DOHH2 (cell line): ENCODE results near the gene MEX3C.

Experiments used
- H3F3A ChIP-seq: fragments of 200-600 bp; sonication (generic), shearing (Covaris generic); 2 replicates; pipeline ENCODE4 v1.6.0; 2016; ENCODE audit warnings: antibody characterized with exemption, mild to moderate bottlenecking; ENCODE audit not compliant: control insufficient read depth, insufficient read depth
- H3K27ac ChIP-seq: fragments of 200-600 bp; sonication (generic); 2 replicates; pipeline ENCODE4 v1.5.1; 2014; ENCODE audit warnings: low read depth, mild to moderate bottlenecking, low read length, moderate library complexity
- H3K27me3 ChIP-seq: fragments of 200-600 bp; sonication (generic); 2 replicates; pipeline ENCODE4 v1.6.1; 2014; ENCODE audit warnings: mild to moderate bottlenecking, low read length, mixed read lengths; ENCODE audit not compliant: control insufficient read depth
- H3K36me3 ChIP-seq: fragments of 200-600 bp; sonication (generic); 2 replicates; pipeline ENCODE4 v1.6.1; 2014; ENCODE audit warnings: mild to moderate bottlenecking, low read length, moderate library complexity, mixed read lengths; ENCODE audit not compliant: control insufficient read depth
- H3K4me1 ChIP-seq: fragments of 200-600 bp; sonication (generic); 2 replicates; pipeline ENCODE4 v1.6.1; 2014; ENCODE audit warnings: mild to moderate bottlenecking, low read length, mixed read lengths; ENCODE audit not compliant: control insufficient read depth
- H3K4me2 ChIP-seq: fragments of 200-600 bp; sonication (generic); 2 replicates; pipeline ENCODE4 v1.6.0; 2014; ENCODE audit warnings: mild to moderate bottlenecking, low read length, moderate library complexity
- H3K4me3 ChIP-seq: fragments of 200-600 bp; sonication (generic); 2 replicates; pipeline ENCODE4 v1.5.1; 2014; ENCODE audit warnings: mild to moderate bottlenecking, low read length, mixed read lengths
- H3K79me2 ChIP-seq: fragments of 200-600 bp; sonication (generic); 2 replicates; pipeline ENCODE4 v1.6.1; 2014; ENCODE audit warnings: mild to moderate bottlenecking, low read length, mixed read lengths; ENCODE audit not compliant: control insufficient read depth
- H3K9me2 ChIP-seq: fragments of 200-600 bp; sonication (generic); replicated peaks from 2 replicates; pipeline ENCODE4 v1.6.1; 2014; ENCODE audit warnings: mild to moderate bottlenecking, low read length, mixed read lengths; ENCODE audit not compliant: control insufficient read depth
- H3K9me3 ChIP-seq: fragments of 200-600 bp; sonication (generic); 2 replicates; pipeline ENCODE4 v1.6.1; 2014; ENCODE audit warnings: antibody characterized with exemption, low read length, mixed read lengths; ENCODE audit not compliant: control insufficient read depth, insufficient read depth
- H4K20me1 ChIP-seq: fragments of 200-600 bp; sonication (generic); 2 replicates; pipeline ENCODE4 v1.6.0; 2014; ENCODE audit warnings: low read depth, mild to moderate bottlenecking, antibody characterized with exemption, low read length, moderate library complexity; ENCODE audit not compliant: control insufficient read depth, insufficient read depth
- EZH2phosphoT487 ChIP-seq: fragments of 200-600 bp; sonication (generic); IDR thresholded peaks from 2 replicates; pipeline ENCODE4 v1.6.1; 2017; ENCODE audit warnings: borderline replicate concordance, mild to moderate bottlenecking, antibody characterized with exemption, low read length, moderate library complexity, mixed read lengths
- TF ChIP-seq, protein P1 (sequence below): fragments of 200-600 bp; sonication (generic); IDR thresholded peaks from one replicate; pipeline ENCODE4 v1.5.1; 2014; ENCODE audit warnings: antibody characterized with exemption, mild to moderate bottlenecking, low read depth, low read length; ENCODE audit not compliant: poor library complexity, severe bottlenecking

MEX3C gene

DNA sequence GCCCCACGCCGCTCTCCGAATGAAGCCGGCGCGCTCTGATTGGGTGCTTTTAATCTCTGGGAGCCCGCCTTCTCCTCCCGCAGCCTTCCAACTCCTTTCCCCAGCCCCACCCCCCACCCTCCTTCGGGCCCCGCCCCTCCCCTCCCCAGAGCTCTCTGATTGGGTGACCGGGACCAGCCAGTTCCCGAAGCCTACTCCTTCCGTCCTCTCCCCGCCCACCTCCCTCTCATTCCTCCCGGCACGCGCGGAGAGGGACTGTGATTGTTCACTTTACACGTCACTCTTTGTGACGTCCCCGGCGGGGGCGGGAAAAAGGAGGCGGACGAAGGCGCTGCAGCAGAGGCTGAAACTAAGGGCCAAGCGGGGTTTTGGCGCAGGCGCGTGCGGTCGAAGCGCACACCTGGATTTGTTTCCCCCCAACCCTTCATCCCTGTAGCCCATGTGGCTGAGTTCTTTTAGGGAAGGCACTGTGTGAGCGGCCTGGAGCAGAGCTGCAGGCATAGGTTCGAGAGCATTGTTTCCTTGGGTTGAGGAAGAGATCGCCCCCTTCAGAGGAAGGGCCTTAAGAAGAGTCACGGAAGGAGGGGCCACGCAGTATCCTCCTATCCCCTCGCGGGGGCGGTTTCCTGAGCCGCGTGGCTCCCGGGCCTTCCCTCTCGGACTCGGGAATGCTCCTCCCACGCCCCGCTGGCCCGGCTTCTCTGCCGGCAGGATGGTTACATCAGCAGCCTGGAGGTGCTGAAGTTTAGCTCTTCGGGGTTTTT, at the start of gene MEX3C:
TSS of gene MEX3C (minus strand) at position 21 of the 764 bp plus-strand sequence. CDS start 361 bp downstream, outside the sequence.
- Histone ChIP-seq H3K4me3 (peak within 1 kb of the TSS; percentile 96), H3K4me2 (peak within 1 kb of the TSS; percentile 86), H3K9me2 (no peaks in the 10 kb centered on the region), H3K27ac (peak within 1 kb of the TSS; percentile 82), H3F3A (no peaks in the 10 kb centered on the region; the same call in 1 of the 2 replicates), H3K36me3 (peaks cover 29% of the 10 kb centered on the region), H3K4me1 (peaks cover 29% of the 10 kb centered on the region), H3K9me3 (no peaks in the 10 kb centered on the region), H3K79me2 (peaks cover 40% of the 10 kb centered on the region), H4K20me1 (peaks cover 8% of the 10 kb centered on the region), H3K27me3 (peaks cover 3% of the 10 kb centered on the region; the same call in 1 of the 2 replicates)
- TF ChIP-seq, protein P1, sequence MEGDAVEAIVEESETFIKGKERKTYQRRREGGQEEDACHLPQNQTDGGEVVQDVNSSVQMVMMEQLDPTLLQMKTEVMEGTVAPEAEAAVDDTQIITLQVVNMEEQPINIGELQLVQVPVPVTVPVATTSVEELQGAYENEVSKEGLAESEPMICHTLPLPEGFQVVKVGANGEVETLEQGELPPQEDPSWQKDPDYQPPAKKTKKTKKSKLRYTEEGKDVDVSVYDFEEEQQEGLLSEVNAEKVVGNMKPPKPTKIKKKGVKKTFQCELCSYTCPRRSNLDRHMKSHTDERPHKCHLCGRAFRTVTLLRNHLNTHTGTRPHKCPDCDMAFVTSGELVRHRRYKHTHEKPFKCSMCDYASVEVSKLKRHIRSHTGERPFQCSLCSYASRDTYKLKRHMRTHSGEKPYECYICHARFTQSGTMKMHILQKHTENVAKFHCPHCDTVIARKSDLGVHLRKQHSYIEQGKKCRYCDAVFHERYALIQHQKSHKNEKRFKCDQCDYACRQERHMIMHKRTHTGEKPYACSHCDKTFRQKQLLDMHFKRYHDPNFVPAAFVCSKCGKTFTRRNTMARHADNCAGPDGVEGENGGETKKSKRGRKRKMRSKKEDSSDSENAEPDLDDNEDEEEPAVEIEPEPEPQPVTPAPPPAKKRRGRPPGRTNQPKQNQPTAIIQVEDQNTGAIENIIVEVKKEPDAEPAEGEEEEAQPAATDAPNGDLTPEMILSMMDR = peak; percentile 35
- no peak for TF ChIP-seq EZH2phosphoT487

- no peaks in the 10 kb centered on the region for H3K27me3 ChIP-seq
- no peaks in the 10 kb centered on the region for H3F3A ChIP-seq
Observed at GRCh38 chr18:51241226-51241625, 43.7 kb upstream of the MEX3C start.

GRCh38 chr18:51236225-51236624, 38.7 kb upstream of the MEX3C start:
- H3K4me1 ChIP-seq = no peaks in the 10 kb centered on the region
- no peaks in the 10 kb centered on the region for H3F3A ChIP-seq
- no peaks in the 10 kb centered on the region for H3K9me3 ChIP-seq
- H3K79me2 ChIP-seq = no peaks in the 10 kb centered on the region
- no peaks in the 10 kb centered on the region for H4K20me1 ChIP-seq
- no peak overlapping the region for H3K27ac ChIP-seq
- no peak overlapping the region for H3K4me3 ChIP-seq
- TF ChIP-seq, protein P1 = no peak
- no peak for TF ChIP-seq EZH2phosphoT487
- no peaks in the 10 kb centered on the region for H3K9me2 ChIP-seq
- no peaks in the 10 kb centered on the region for H3K36me3 ChIP-seq
- H3K27me3 ChIP-seq = peaks cover 4% of the 10 kb centered on the region; the same call in 1 of the 2 replicates
- no peak overlapping the region for H3K4me2 ChIP-seq

More at GRCh38 chr18:51241226-51241625, 43.7 kb upstream of the MEX3C start:
- H3K79me2 ChIP-seq = no peaks in the 10 kb centered on the region
- H3K27ac ChIP-seq = no peak overlapping the region
- H3K36me3 ChIP-seq = no peaks in the 10 kb centered on the region
- H3K9me2 ChIP-seq = no peaks in the 10 kb centered on the region
- no peak overlapping the region for H3K4me2 ChIP-seq
- H3K4me1 ChIP-seq = no peaks in the 10 kb centered on the region
- H3K4me3 ChIP-seq = no peak overlapping the region
- TF ChIP-seq EZH2phosphoT487 = no peak
- TF ChIP-seq, protein P1 = no peak
- no peaks in the 10 kb centered on the region for H3K9me3 ChIP-seq
- no peaks in the 10 kb centered on the region for H4K20me1 ChIP-seq
